ENCODE data around the gene SNX8. TPM values are rescaled to one million over a fixed set of nuclear protein-coding genes. Genes with fewer than 3 reads are reported as not detected.

The SNX8 gene
- total RNA-seq, 3 donors from 2014 or later = 8.8 to 32.3 (median 20.3) TPM

DNA sequence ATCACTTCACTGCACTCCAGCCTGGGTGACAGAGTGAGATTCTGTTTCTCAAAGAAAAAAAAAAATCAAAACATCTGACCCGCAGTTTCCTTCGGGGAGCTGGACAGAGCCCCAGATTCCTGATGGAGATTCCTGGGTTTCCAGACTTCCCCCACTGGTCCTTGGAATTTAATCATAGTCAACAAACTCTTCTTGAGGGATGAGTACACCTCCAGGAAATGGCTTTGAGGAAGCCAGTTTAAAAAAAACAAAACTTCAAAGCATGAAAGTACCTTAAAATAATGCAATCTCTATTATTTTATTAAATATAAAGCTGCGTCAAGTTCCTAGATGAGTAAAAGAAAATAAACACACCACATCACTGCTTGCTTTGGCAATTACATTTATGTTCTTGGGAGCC, 80.3 kb downstream of the SNX8 start:
- no peak for DNase-seq (ENCODE audit: low spot score in 2 of 2)
- Histone ChIP-seq H3K36me3 (no peaks in the 10 kb centered on the region), H3K27me3 (no peaks in the 10 kb centered on the region), H3K9me3 (no peaks in the 10 kb centered on the region), H3K27ac (no peak overlapping the region), H3K4me3 (no peak overlapping the region), H3K4me1 (peaks cover 6 to 11% of the 10 kb centered on the region in 2 donors)
- intact Hi-C loops (cut with DNase I; ENCODE audit: low total_unique reads) = no loop called here
- TF ChIP-seq POLR2AphosphoS5 (IDR thresholded peaks at IDR 0.05) = no peak
- TF ChIP-seq, protein P1, sequence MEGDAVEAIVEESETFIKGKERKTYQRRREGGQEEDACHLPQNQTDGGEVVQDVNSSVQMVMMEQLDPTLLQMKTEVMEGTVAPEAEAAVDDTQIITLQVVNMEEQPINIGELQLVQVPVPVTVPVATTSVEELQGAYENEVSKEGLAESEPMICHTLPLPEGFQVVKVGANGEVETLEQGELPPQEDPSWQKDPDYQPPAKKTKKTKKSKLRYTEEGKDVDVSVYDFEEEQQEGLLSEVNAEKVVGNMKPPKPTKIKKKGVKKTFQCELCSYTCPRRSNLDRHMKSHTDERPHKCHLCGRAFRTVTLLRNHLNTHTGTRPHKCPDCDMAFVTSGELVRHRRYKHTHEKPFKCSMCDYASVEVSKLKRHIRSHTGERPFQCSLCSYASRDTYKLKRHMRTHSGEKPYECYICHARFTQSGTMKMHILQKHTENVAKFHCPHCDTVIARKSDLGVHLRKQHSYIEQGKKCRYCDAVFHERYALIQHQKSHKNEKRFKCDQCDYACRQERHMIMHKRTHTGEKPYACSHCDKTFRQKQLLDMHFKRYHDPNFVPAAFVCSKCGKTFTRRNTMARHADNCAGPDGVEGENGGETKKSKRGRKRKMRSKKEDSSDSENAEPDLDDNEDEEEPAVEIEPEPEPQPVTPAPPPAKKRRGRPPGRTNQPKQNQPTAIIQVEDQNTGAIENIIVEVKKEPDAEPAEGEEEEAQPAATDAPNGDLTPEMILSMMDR (IDR thresholded peaks at IDR 0.05) = no peak
- TF ChIP-seq POLR2A (IDR thresholded peaks at IDR 0.05) = no peak

GRCh38 chr7:2232766-2233520, 81.3 kb downstream of the SNX8 start, which contains the start of gene MAD1L1:
Gene MAD1L1, minus strand, starts transcription at chr7:2232945. Its CDS starts 2,812 bp downstream, at chr7:2230133.
- Histone ChIP-seq H3K27me3 (no peaks in the 10 kb centered on the region), H3K4me3 (peak within 1 kb of the TSS; percentile 72 to 100 (median 99)), H3K27ac (peak within 1 kb of the TSS; percentile 62 to 75), H3K36me3 (no peaks in the 10 kb centered on the region), H3K9me3 (no peaks in the 10 kb centered on the region), H3K4me1 (peaks cover 6 to 11% of the 10 kb centered on the region in 2 donors)
- peak; percentile 78 to 90 for DNase-seq (ENCODE audit: low spot score in 2 of 2)
- no peak for TF ChIP-seq POLR2A (IDR thresholded peaks at IDR 0.05)
- peak in 1 of 3 donors; percentile 49 for TF ChIP-seq POLR2AphosphoS5 (IDR thresholded peaks at IDR 0.05)
- intact Hi-C loops (cut with DNase I; ENCODE audit: low total_unique reads) = no loop called here

GRCh38 chr7:2231992-2232765, 82.1 kb downstream of the SNX8 start:
- H3K9me3 ChIP-seq = no peaks in the 10 kb centered on the region
- peak overlapping the region; percentile 62 to 75 for H3K27ac ChIP-seq
- DNase-seq (ENCODE audit: low spot score in 2 of 2) = no peak
- no peak for TF ChIP-seq POLR2A (IDR thresholded peaks at IDR 0.05)
- TF ChIP-seq POLR2AphosphoS5 (IDR thresholded peaks at IDR 0.05) = no peak
- TF ChIP-seq, protein P1 (IDR thresholded peaks at IDR 0.05) = no peak
- peak overlapping the region; percentile 72 to 100 (median 99) for H3K4me3 ChIP-seq
- intact Hi-C loops (cut with DNase I; ENCODE audit: low total_unique reads) = no loop called here
- H3K27me3 ChIP-seq = no peaks in the 10 kb centered on the region
- peaks cover 6 to 11% of the 10 kb centered on the region in 2 donors for H3K4me1 ChIP-seq
- no peaks in the 10 kb centered on the region for H3K36me3 ChIP-seq

DNA sequence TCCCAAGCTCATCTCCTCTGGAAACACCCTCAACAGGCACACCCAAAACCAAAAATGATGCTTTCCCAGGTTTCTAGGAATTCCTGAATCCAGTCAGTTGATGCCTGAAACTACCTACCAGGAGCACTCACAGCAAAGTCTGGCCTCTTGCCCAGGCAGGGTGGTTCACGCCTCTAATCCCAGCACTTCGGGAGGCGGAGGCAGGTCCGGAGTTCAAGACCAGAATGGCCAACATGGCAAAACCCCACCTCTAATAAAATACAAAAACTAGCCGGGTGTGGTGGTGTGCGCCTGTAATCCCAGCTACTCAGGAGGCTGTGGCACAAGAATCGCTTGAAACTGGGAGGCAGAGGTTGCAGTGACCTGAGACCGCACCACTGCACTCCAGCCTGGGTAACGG, 83.4 kb downstream of the SNX8 start:
- intact Hi-C loops (cut with DNase I; ENCODE audit: low total_unique reads) = no loop called here

DNA sequence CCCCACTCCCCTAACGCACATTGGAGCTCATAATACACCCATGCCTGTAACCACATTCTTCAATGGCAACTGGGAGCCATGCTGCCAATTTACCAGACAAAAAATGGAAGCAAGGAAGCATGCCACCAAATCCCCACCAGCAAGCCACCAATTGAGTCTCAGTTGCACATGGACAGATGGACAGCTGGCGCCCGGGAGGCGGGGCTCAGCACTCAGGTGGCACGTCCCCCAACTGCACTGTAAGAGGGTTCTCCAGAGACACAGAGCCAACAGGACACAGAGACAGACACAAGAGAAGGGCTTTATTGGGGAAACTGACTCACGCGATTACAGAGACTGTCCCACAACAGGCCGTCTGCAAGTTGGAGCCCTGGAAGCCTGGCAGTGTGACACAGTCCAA, 84.0 kb downstream of the SNX8 start:
- Histone ChIP-seq H3K36me3 (no peaks in the 10 kb centered on the region), H3K27ac (no peak overlapping the region), H3K4me3 (no peak overlapping the region), H3K4me1 (peaks cover 6 to 11% of the 10 kb centered on the region in 2 donors), H3K27me3 (no peaks in the 10 kb centered on the region), H3K9me3 (no peaks in the 10 kb centered on the region)
- DNase-seq (ENCODE audit: low spot score in 2 of 2) = no peak
- TF ChIP-seq, protein P1 (IDR thresholded peaks at IDR 0.05) = no peak
- intact Hi-C loops (cut with DNase I; ENCODE audit: low total_unique reads) = no loop called here

More for the DNA sequence above, 83.4 kb downstream of the SNX8 start:
- Histone ChIP-seq H3K4me1 (peaks cover 6 to 11% of the 10 kb centered on the region in 2 donors), H3K27ac (no peak overlapping the region), H3K27me3 (no peaks in the 10 kb centered on the region), H3K4me3 (no peak overlapping the region), H3K36me3 (no peaks in the 10 kb centered on the region), H3K9me3 (no peaks in the 10 kb centered on the region)
- TF ChIP-seq POLR2A (IDR thresholded peaks at IDR 0.05) = no peak
- TF ChIP-seq POLR2AphosphoS5 (IDR thresholded peaks at IDR 0.05) = no peak
- TF ChIP-seq, protein P1 (IDR thresholded peaks at IDR 0.05) = no peak
- no peak for DNase-seq (ENCODE audit: low spot score in 2 of 2)
